Loucy (cell line): ENCODE measurements around the gene SMOC2.

Experiments
- EZH2phosphoT487 ChIP-seq: fragments of 200-600 bp; IDR thresholded peaks from 2 replicates; pipeline ENCODE4 v1.6.1; 2018; ENCODE audit warnings: antibody characterized with exemption, mild to moderate bottlenecking, moderate library complexity, borderline replicate concordance
- TF ChIP-seq, protein P1 (sequence below): fragments of 200-600 bp; sonication (generic); conservative IDR thresholded peaks from 2 replicates; pipeline ENCODE4 v1.5.1; 2014; ENCODE audit warnings: mild to moderate bottlenecking, antibody characterized with exemption, low read length

DNA sequence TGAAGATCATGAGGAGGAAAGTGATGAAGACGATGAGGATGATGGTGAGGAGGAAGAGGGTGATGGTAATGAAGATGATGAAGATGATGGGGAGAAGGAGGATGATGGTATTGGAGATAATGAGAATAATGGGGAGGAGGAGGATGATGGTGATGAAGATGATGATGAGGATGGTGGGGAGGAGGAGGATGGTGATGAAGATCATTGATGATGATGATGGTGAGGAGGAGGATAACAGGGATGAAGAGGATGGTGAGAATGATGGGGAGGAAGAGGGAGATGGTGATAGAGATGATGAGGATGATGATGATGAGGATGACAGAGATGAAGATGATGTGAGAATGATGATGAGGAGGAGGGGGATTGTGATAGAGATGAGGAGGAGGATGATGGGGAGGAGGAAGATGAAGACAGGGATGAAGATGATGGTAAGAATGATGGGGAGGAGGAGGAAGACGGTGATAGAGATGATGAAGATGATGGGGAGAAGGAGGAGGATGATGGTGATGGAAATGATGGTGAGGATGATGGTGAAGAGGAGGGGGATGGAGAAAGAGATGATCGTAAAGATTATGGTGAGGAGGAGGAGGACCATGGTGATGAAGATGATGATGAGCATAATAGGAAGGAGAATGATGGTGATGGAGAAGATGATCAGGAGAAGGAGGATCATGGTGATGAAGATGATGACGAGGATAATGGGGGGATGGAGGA is 273.7 kb downstream of the SMOC2 start:
- TF ChIP-seq, protein P1, sequence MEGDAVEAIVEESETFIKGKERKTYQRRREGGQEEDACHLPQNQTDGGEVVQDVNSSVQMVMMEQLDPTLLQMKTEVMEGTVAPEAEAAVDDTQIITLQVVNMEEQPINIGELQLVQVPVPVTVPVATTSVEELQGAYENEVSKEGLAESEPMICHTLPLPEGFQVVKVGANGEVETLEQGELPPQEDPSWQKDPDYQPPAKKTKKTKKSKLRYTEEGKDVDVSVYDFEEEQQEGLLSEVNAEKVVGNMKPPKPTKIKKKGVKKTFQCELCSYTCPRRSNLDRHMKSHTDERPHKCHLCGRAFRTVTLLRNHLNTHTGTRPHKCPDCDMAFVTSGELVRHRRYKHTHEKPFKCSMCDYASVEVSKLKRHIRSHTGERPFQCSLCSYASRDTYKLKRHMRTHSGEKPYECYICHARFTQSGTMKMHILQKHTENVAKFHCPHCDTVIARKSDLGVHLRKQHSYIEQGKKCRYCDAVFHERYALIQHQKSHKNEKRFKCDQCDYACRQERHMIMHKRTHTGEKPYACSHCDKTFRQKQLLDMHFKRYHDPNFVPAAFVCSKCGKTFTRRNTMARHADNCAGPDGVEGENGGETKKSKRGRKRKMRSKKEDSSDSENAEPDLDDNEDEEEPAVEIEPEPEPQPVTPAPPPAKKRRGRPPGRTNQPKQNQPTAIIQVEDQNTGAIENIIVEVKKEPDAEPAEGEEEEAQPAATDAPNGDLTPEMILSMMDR: no peak
- no peak for TF ChIP-seq EZH2phosphoT487
